Ovary (tissue), 3 donors: ENCODE measurements around the gene FAM171A2.

Source experiments
- CTCF ChIP-seq, 3 donors: fragments of 450-650 bp in 2 of 3; fragments of 200-600 bp in 1 of 3; IDR thresholded peaks; one replicate each; pipeline versions ENCODE4 v1.5.1 to v1.8.0; 2016 to 2022; ENCODE audit warnings: antibody characterized with exemption in 3 of 3, mild to moderate bottlenecking in 1 of 3
- POLR2A ChIP-seq: fragments of 450-650 bp; IDR thresholded peaks from one replicate; pipeline ENCODE4 v1.6.1; 2017; ENCODE audit warnings: antibody characterized with exemption, mild to moderate bottlenecking, moderate library complexity
- donor health status: DM: no; HTN: no; CAD: no.

- no peak for TF ChIP-seq CTCF (IDR thresholded peaks at IDR 0.05)
- no peak for TF ChIP-seq POLR2A
These were observed 17.1 kb upstream of the FAM171A2 start for GRCh38 chr17:44380767-44381166.
